Measurements from ENCODE around the gene LPIN1. TPM values are rescaled to one million over a fixed set of nuclear protein-coding genes. Genes with fewer than 3 reads are reported as not detected.

The LPIN1 gene
- total and polyA plus RNA-seq, 5 donors from 2014 or later = 20.3 to 94.9 (median 26.6) TPM

- DNase-seq (no peak), ATAC-seq (ENCODE audit: low read depth in 2 of 2) (no peak)
- no peaks in the 10 kb centered on the region for H3K36me3 ChIP-seq (ENCODE audit: control insufficient read depth, insufficient read depth, low read length)
- H3K27ac ChIP-seq (ENCODE audit: insufficient read depth, low read length, poor library complexity, severe bottlenecking) = no peak overlapping the region
- no peaks in the 10 kb centered on the region for H3K9me3 ChIP-seq (ENCODE audit: control insufficient read depth in 2 of 2, low read length in 2 of 2)
- Mint-ChIP-seq H3K36me3 (no peaks in the 10 kb centered on the region), H3K27me3 (peaks cover 23% of the 10 kb centered on the region), H3K4me1 (no peaks in the 10 kb centered on the region), H3K9me3 (peaks cover 0 to 4% (median 0%) of the 10 kb centered on the region in 7 donors), H3K4me3 (no peak overlapping the region), H3K27ac (no peak overlapping the region)
- H3K4me1 ChIP-seq (ENCODE audit: control insufficient read depth, insufficient read depth, low read length, poor library complexity, severe bottlenecking) = no peaks in the 10 kb centered on the region
- H3K4me3 ChIP-seq (ENCODE audit: low read depth, low read length) = no peak overlapping the region
- no peaks in the 10 kb centered on the region for H3K27me3 ChIP-seq (ENCODE audit: control insufficient read depth, insufficient read depth, low read length)
Observed at GRCh38 chr2:11711354-11711716, 35.1 kb upstream of the LPIN1 start.

GRCh38 chr2:11711751-11712150 is 34.7 kb upstream of the LPIN1 start:
- Histone ChIP-seq H3K4me3 (ENCODE audit: low read depth, low read length) (no peak overlapping the region), H3K4me1 (ENCODE audit: control insufficient read depth, insufficient read depth, low read length, poor library complexity, severe bottlenecking) (no peaks in the 10 kb centered on the region), H3K27me3 (ENCODE audit: control insufficient read depth, insufficient read depth, low read length) (no peaks in the 10 kb centered on the region), H3K36me3 (ENCODE audit: control insufficient read depth, insufficient read depth, low read length) (no peaks in the 10 kb centered on the region), H3K27ac (ENCODE audit: insufficient read depth, low read length, poor library complexity, severe bottlenecking) (no peak overlapping the region), H3K9me3 (ENCODE audit: control insufficient read depth in 2 of 2, low read length in 2 of 2) (no peaks in the 10 kb centered on the region)
- peaks cover 25% of the 10 kb centered on the region for H3K27me3 Mint-ChIP-seq
- no peak for ATAC-seq (ENCODE audit: low read depth in 2 of 2)
- H3K36me3 Mint-ChIP-seq = no peaks in the 10 kb centered on the region
- H3K9me3 Mint-ChIP-seq = peaks cover 0 to 4% (median 0%) of the 10 kb centered on the region in 7 donors
- H3K27ac Mint-ChIP-seq = no peak overlapping the region
- H3K4me3 Mint-ChIP-seq = no peak overlapping the region
- DNase-seq = no peak
- no peaks in the 10 kb centered on the region for H3K4me1 Mint-ChIP-seq

DNA sequence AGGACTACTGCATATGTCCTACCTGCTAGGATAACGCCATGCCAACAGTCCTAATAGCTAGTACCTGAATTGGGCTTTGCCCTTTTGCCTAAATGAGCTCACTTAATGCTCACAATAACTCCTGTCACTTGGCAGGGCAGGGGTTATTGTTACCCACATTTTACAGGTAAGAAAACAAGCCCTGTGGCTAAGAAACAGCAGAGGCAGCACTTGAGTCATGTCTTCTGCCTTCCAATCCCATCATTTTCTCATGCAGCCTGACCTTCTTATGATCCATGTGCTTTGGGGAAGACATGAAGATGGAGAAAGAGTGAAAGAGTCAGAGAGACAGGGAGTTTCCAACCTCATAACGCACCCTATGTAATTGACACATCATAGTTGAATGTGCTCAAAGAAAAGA is 33.6 kb upstream of the LPIN1 start:
- ATAC-seq (ENCODE audit: low read depth in 2 of 2) (no peak), DNase-seq (no peak)
- Mint-ChIP-seq H3K4me1 (peaks cover 0 to 3% (median 0%) of the 10 kb centered on the region in 4 donors), H3K9me3 (peaks cover 0 to 2% (median 0%) of the 10 kb centered on the region in 7 donors), H3K4me3 (no peak overlapping the region), H3K27me3 (peaks cover 34% of the 10 kb centered on the region), H3K36me3 (no peaks in the 10 kb centered on the region), H3K27ac (no peak overlapping the region)
- H3K9me3 ChIP-seq (ENCODE audit: control insufficient read depth in 2 of 2, low read length in 2 of 2) = no peaks in the 10 kb centered on the region
- no peak overlapping the region for H3K4me3 ChIP-seq (ENCODE audit: low read depth, low read length)
- H3K27me3 ChIP-seq (ENCODE audit: control insufficient read depth, insufficient read depth, low read length) = no peaks in the 10 kb centered on the region
- H3K36me3 ChIP-seq (ENCODE audit: control insufficient read depth, insufficient read depth, low read length) = no peaks in the 10 kb centered on the region
- no peak overlapping the region for H3K27ac ChIP-seq (ENCODE audit: insufficient read depth, low read length, poor library complexity, severe bottlenecking)
- H3K4me1 ChIP-seq (ENCODE audit: control insufficient read depth, insufficient read depth, low read length, poor library complexity, severe bottlenecking) = no peaks in the 10 kb centered on the region

- Histone ChIP-seq H3K4me3 (ENCODE audit: low read depth, low read length) (no peak overlapping the region), H3K27me3 (ENCODE audit: control insufficient read depth, insufficient read depth, low read length) (peaks cover 4% of the 10 kb centered on the region), H3K4me1 (ENCODE audit: control insufficient read depth, insufficient read depth, low read length, poor library complexity, severe bottlenecking) (no peaks in the 10 kb centered on the region), H3K27ac (ENCODE audit: insufficient read depth, low read length, poor library complexity, severe bottlenecking) (no peak overlapping the region), H3K36me3 (ENCODE audit: control insufficient read depth, insufficient read depth, low read length) (no peaks in the 10 kb centered on the region), H3K9me3 (ENCODE audit: control insufficient read depth in 2 of 2, low read length in 2 of 2) (no peaks in the 10 kb centered on the region)
- Mint-ChIP-seq H3K27ac (no peak overlapping the region), H3K9me3 (peaks cover 0 to 2% (median 0%) of the 10 kb centered on the region in 7 donors), H3K27me3 (peaks cover 43% of the 10 kb centered on the region), H3K4me1 (peaks cover 0 to 3% (median 0%) of the 10 kb centered on the region in 4 donors), H3K36me3 (no peaks in the 10 kb centered on the region), H3K4me3 (no peak overlapping the region)
- no peak for ATAC-seq (ENCODE audit: low read depth in 2 of 2)
- no peak for DNase-seq
Observed at GRCh38 chr2:11713815-11714214, 32.6 kb upstream of the LPIN1 start.

DNA sequence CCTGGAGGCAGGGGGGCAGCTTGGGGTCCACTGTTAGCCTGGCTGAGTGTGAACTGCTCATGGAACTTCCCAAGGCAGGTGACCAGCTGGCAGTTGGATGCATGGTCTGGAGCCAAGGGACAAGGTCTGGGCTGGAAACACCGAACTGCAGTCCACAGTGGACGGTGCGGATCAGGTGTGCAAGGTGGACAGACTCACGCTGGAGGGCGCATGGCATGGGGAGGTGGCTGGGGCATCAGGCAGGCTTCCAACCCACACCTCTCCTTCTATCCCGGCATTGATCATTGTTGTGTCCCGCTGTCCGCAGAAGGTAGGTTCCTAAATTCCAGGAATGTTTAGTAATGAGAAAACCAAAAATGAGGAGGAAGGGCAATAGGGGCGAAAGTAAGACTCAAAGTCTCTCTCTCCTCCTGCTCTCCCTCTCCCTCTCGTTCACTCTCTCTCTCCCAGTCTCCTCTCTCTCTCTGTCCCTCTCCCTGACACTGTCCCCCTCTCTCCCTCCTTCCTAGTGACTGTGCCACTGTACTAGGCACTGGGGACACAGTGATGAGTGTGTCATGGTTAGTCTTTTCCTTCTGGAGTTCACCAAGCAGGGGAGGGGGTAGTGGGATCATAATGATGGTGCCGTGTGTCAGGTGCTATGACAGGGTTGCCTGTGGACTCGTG is 30.3 kb upstream of the LPIN1 start:
- Mint-ChIP-seq H3K27me3 (peaks cover 63% of the 10 kb centered on the region), H3K4me1 (peaks cover 0 to 7% (median 4%) of the 10 kb centered on the region in 4 donors), H3K4me3 (no peak overlapping the region), H3K36me3 (no peaks in the 10 kb centered on the region), H3K27ac (no peak overlapping the region), H3K9me3 (peaks cover 0 to 3% (median 0%) of the 10 kb centered on the region in 7 donors)
- H3K9me3 ChIP-seq (ENCODE audit: control insufficient read depth in 2 of 2, low read length in 2 of 2) = no peaks in the 10 kb centered on the region
- H3K4me1 ChIP-seq (ENCODE audit: control insufficient read depth, insufficient read depth, low read length, poor library complexity, severe bottlenecking) = no peaks in the 10 kb centered on the region
- ATAC-seq (ENCODE audit: low read depth in 2 of 2) (no peak), DNase-seq (no peak)
- H3K4me3 ChIP-seq (ENCODE audit: low read depth, low read length) = no peak overlapping the region
- H3K27ac ChIP-seq (ENCODE audit: insufficient read depth, low read length, poor library complexity, severe bottlenecking) = no peak overlapping the region
- no peaks in the 10 kb centered on the region for H3K36me3 ChIP-seq (ENCODE audit: control insufficient read depth, insufficient read depth, low read length)
- H3K27me3 ChIP-seq (ENCODE audit: control insufficient read depth, insufficient read depth, low read length) = peaks cover 14% of the 10 kb centered on the region

- no peaks in the 10 kb centered on the region for H3K9me3 ChIP-seq (ENCODE audit: control insufficient read depth in 2 of 2, low read length in 2 of 2)
- peaks cover 0 to 4% (median 0%) of the 10 kb centered on the region in 7 donors for H3K9me3 Mint-ChIP-seq
- H3K27ac ChIP-seq (ENCODE audit: insufficient read depth, low read length, poor library complexity, severe bottlenecking) = no peak overlapping the region
- no peaks in the 10 kb centered on the region for H3K4me1 ChIP-seq (ENCODE audit: control insufficient read depth, insufficient read depth, low read length, poor library complexity, severe bottlenecking)
- no peak overlapping the region for H3K4me3 Mint-ChIP-seq
- no peak for DNase-seq
- H3K27me3 ChIP-seq (ENCODE audit: control insufficient read depth, insufficient read depth, low read length) = peaks cover 14% of the 10 kb centered on the region
- H3K4me1 Mint-ChIP-seq = peaks cover 0 to 7% (median 4%) of the 10 kb centered on the region in 4 donors
- peaks cover 65% of the 10 kb centered on the region for H3K27me3 Mint-ChIP-seq
- H3K36me3 ChIP-seq (ENCODE audit: control insufficient read depth, insufficient read depth, low read length) = no peaks in the 10 kb centered on the region
- ATAC-seq (ENCODE audit: low read depth in 2 of 2) = no peak
- H3K27ac Mint-ChIP-seq = no peak overlapping the region
- no peaks in the 10 kb centered on the region for H3K36me3 Mint-ChIP-seq
- no peak overlapping the region for H3K4me3 ChIP-seq (ENCODE audit: low read depth, low read length)
Observed at GRCh38 chr2:11716689-11717321, 29.6 kb upstream of the LPIN1 start.

GRCh38 chr2:11717623-11718022 is 28.8 kb upstream of the LPIN1 start:
- Mint-ChIP-seq H3K27me3 (peaks cover 73% of the 10 kb centered on the region), H3K4me1 (peaks cover 0 to 7% (median 4%) of the 10 kb centered on the region in 4 donors), H3K27ac (no peak overlapping the region), H3K4me3 (no peak overlapping the region), H3K9me3 (peaks cover 0 to 4% (median 0%) of the 10 kb centered on the region in 7 donors), H3K36me3 (no peaks in the 10 kb centered on the region)
- no peak for ATAC-seq (ENCODE audit: low read depth in 2 of 2)
- H3K27me3 ChIP-seq (ENCODE audit: control insufficient read depth, insufficient read depth, low read length) = peaks cover 14% of the 10 kb centered on the region
- no peaks in the 10 kb centered on the region for H3K9me3 ChIP-seq (ENCODE audit: control insufficient read depth in 2 of 2, low read length in 2 of 2)
- no peak overlapping the region for H3K27ac ChIP-seq (ENCODE audit: insufficient read depth, low read length, poor library complexity, severe bottlenecking)
- H3K36me3 ChIP-seq (ENCODE audit: control insufficient read depth, insufficient read depth, low read length) = no peaks in the 10 kb centered on the region
- DNase-seq = no peak
- H3K4me3 ChIP-seq (ENCODE audit: low read depth, low read length) = no peak overlapping the region
- no peaks in the 10 kb centered on the region for H3K4me1 ChIP-seq (ENCODE audit: control insufficient read depth, insufficient read depth, low read length, poor library complexity, severe bottlenecking)

DNA sequence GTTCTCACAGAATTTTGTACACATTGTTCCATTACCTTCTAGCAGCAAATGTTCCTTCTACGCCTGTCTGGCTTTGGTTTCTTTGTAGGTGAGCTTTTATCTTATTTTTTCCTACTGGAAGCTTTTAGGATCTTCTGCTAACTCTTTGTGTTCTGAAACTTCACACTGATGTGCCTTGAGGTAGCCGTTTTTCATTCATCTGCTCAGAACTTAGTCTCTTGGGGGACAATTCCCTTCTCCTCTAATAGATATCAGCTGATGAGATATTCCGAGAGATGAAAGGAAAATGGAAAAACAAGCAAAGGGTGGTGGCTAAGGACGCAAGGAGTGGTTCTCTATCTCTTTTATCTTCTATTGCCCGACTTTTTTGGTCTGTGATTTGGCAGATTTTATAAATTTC is 27.8 kb upstream of the LPIN1 start:
- H3K27ac ChIP-seq (ENCODE audit: insufficient read depth, low read length, poor library complexity, severe bottlenecking) = no peak overlapping the region
- H3K27me3 ChIP-seq (ENCODE audit: control insufficient read depth, insufficient read depth, low read length) = peaks cover 14% of the 10 kb centered on the region
- Mint-ChIP-seq H3K27ac (no peak overlapping the region), H3K36me3 (no peaks in the 10 kb centered on the region), H3K4me1 (peaks cover 0 to 7% (median 4%) of the 10 kb centered on the region in 4 donors), H3K9me3 (peaks cover 0 to 4% (median 0%) of the 10 kb centered on the region in 7 donors), H3K27me3 (peaks cover 81% of the 10 kb centered on the region), H3K4me3 (no peak overlapping the region)
- no peaks in the 10 kb centered on the region for H3K36me3 ChIP-seq (ENCODE audit: control insufficient read depth, insufficient read depth, low read length)
- H3K4me1 ChIP-seq (ENCODE audit: control insufficient read depth, insufficient read depth, low read length, poor library complexity, severe bottlenecking) = no peaks in the 10 kb centered on the region
- no peak overlapping the region for H3K4me3 ChIP-seq (ENCODE audit: low read depth, low read length)
- ATAC-seq (ENCODE audit: low read depth in 2 of 2) (no peak), DNase-seq (no peak)
- no peaks in the 10 kb centered on the region for H3K9me3 ChIP-seq (ENCODE audit: control insufficient read depth in 2 of 2, low read length in 2 of 2)
